HAP-1 (cell line): Measurements from ENCODE around the gene DIP2C.
A peak's percentile ranks its signal among the peaks of the same experiment; 100 is the strongest.

Experiments used
- DNase-seq, 2 experiments: peaks; one replicate each; pipeline ENCODE4 v3.0.0-alpha.2; 2016 to 2020; ENCODE audit warnings: low spot score in 2 of 2
- H3K27me3 ChIP-seq: fragments of 250-450 bp; sonication (Bioruptor Pico); 2 replicates; pipeline ENCODE4 v1.5.1; 2020; ENCODE audit warnings: low read depth, mild to moderate bottlenecking, moderate library complexity
- H3K36me3 ChIP-seq: fragments of 250-450 bp; sonication (Bioruptor Pico); replicated peaks from 2 replicates; pipeline ENCODE4 v1.5.1; 2020; ENCODE audit warnings: mild to moderate bottlenecking
- H3K4me1 ChIP-seq: fragments of 250-450 bp; sonication (Bioruptor Pico); 2 replicates; pipeline ENCODE4 v1.5.1; 2020; ENCODE audit warnings: mild to moderate bottlenecking
- H3K4me3 ChIP-seq: fragments of 250-450 bp; sonication (Bioruptor Pico); 2 replicates; pipeline ENCODE4 v1.5.1; 2020; ENCODE audit warnings: mild to moderate bottlenecking, moderate library complexity
- H3K9me3 ChIP-seq: fragments of 250-450 bp; sonication (Bioruptor Pico); 2 replicates; pipeline ENCODE4 v1.5.1; 2020; ENCODE audit warnings: mild to moderate bottlenecking, moderate library complexity
- in situ Hi-C: fragments of 300-500 bp; cut with MboI; formaldehyde crosslinking; loops from 3 replicates; pipeline ENCODE4 v1.14.3; 2020; ENCODE audit warnings: low sequenced_read_pairs, inconsistent platforms, mixed read lengths

The DIP2C gene

GRCh38 chr10:559767-560047 is 129.8 kb downstream of the DIP2C start:
- in situ Hi-C loops, result no loop called here
- no peak for DNase-seq
- no peaks in the 10 kb centered on the region for H3K4me1 ChIP-seq
- no peak overlapping the region for H3K4me3 ChIP-seq
- no peaks in the 10 kb centered on the region for H3K36me3 ChIP-seq
- no peaks in the 10 kb centered on the region for H3K27me3 ChIP-seq
- H3K9me3 ChIP-seq, result no peaks in the 10 kb centered on the region

DNA sequence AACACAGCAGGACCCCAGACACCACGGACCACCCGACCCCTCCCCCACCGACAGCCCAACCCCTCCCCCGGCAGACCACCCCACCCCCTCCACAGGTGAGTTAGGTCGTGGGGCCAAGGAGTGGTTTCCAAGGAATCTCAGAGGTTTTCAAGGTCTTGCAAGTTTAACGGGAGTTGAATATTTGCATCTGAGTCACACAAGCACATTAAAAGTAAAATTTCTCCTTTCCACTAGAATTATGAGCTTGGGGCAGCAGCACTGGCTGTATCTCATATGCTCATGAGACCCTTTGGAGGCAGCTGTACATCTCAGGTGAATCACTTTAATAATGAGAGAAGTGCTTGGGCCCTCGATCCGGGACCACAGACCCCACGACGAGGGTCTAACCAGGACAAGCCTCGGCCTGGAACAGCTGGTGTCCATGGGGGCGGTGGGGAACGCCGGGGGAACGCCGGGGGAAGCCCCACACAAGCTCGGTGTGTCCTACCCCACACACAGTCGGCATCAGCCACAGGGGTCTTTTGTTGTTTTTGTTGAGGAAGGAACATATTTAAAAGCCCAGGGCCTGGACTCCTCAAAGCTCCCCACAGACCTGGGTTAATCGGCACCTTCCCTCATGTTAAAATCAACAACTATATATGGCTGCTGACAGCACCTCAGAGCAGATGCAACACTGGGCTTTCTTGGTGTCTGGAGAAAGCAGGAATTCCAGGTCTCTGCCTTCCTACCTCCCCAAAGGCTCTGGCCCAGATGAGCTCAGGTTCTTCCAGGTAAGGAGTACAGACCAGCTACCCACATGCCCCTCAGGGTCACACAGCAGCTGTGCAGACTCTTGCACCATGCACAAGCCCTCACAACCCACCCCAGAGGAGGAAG is 130.3 kb downstream of the DIP2C start:
- no peaks in the 10 kb centered on the region for H3K27me3 ChIP-seq
- H3K4me3 ChIP-seq, result no peak overlapping the region
- H3K4me1 ChIP-seq, result no peaks in the 10 kb centered on the region
- no peaks in the 10 kb centered on the region for H3K36me3 ChIP-seq
- H3K9me3 ChIP-seq, result no peaks in the 10 kb centered on the region
- in situ Hi-C loops, result no loop called here
- no peak for DNase-seq

GRCh38 chr10:558364-558763 is 131.1 kb downstream of the DIP2C start:
- no peaks in the 10 kb centered on the region for H3K4me1 ChIP-seq
- H3K36me3 ChIP-seq, result no peaks in the 10 kb centered on the region
- H3K4me3 ChIP-seq, result no peak overlapping the region
- H3K9me3 ChIP-seq, result no peaks in the 10 kb centered on the region
- DNase-seq, result no peak
- in situ Hi-C loops, result no loop called here
- H3K27me3 ChIP-seq, result no peaks in the 10 kb centered on the region

DNA sequence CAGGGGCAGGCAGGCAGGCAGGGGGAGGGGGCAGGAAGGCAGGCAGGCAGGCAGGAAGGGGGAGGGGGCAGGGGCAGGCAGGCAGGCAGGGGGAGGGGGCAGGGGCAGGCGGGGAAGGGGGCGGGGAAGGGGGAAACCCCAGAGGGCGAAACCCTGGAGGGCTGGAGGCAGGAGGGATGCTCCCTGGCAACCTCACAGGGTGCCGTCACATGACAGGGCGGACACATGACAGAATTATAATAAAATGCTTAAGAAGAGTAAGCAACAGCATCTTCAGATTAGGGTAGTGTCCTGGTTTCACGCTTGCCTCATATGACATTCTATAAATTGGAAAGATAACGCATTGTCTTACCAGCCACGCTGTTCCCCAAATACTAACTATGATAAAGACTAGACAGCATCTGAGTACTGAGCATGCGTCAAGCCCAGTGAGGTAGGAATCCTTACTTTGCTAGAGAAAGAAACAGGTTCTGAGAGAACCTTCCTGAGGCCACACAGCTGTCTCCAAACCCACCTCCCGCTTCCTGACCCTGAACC is 131.6 kb downstream of the DIP2C start:
- no peaks in the 10 kb centered on the region for H3K4me1 ChIP-seq
- no peaks in the 10 kb centered on the region for H3K9me3 ChIP-seq
- H3K36me3 ChIP-seq, result no peaks in the 10 kb centered on the region
- in situ Hi-C loops, result no loop called here
- no peaks in the 10 kb centered on the region for H3K27me3 ChIP-seq
- no peak overlapping the region for H3K4me3 ChIP-seq
- DNase-seq, result peak in 1 of 2 experiments; percentile 40

DNA sequence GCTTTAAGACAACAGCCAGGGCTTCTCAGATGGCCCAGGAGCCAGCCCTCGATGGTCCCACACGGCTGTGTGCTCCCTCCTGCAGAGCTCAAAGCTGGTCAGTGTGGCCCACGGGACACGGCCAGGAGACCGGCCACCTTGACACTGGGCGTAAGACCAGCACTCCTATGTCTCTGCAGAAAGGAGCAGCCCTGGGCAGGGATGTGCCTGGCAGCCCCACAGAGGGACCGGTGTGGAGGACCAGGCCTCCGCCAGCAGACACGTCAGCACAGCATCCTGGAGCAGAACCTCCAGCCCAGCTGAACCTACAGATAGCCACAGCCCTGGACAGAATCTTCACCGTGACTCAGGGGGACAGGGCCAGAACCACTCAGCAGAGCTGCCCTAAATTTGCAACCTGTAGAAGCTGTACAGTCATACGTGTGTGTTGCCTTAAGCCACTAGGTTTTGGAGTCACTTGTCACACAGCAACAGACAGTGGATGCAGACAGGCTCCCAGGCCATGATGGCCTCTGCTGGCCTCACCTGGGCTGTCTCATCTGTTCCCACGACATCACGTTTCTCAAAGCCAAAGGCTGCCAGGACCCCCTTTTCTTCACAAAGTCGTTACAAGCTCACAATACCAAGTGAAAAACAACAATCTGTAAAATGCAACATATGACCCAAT is 132.4 kb downstream of the DIP2C start:
- H3K4me3 ChIP-seq, result no peak overlapping the region
- no peak for DNase-seq
- H3K27me3 ChIP-seq, result no peaks in the 10 kb centered on the region
- no peaks in the 10 kb centered on the region for H3K36me3 ChIP-seq
- H3K4me1 ChIP-seq, result no peaks in the 10 kb centered on the region
- H3K9me3 ChIP-seq, result no peaks in the 10 kb centered on the region
- in situ Hi-C loops, result no loop called here

DNA sequence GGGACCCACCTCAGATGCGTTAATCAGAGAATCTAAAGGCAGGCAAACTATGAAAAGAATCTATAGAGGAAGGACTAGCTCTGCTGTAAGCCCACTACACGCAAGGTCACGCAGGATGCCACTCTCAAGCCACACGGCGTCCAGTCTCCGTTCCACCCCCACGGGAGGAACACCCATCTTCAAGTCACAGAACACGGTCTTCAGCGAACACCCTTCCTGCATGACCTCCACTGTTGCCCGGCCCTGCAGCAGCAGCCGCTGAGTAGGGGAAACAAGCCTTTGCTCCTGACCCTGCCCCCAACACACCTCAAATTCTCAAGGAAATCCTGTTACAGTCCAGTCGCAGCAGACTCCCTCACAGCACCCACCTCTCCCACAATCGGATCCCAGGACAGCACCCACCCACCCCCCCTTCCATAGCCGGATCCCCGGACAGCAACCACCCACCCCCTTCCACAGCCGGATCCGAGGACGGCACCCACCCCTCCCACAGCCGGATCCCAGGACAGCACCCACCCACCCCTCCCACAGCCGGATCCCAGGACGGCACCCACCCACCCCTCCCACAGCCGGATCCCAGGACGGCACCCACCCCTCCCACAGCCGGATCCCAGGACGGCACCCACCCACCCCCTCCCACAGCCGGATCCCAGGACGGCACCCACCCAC is 133.7 kb downstream of the DIP2C start:
- H3K27me3 ChIP-seq, result no peaks in the 10 kb centered on the region
- in situ Hi-C loops, result no loop called here

DNA sequence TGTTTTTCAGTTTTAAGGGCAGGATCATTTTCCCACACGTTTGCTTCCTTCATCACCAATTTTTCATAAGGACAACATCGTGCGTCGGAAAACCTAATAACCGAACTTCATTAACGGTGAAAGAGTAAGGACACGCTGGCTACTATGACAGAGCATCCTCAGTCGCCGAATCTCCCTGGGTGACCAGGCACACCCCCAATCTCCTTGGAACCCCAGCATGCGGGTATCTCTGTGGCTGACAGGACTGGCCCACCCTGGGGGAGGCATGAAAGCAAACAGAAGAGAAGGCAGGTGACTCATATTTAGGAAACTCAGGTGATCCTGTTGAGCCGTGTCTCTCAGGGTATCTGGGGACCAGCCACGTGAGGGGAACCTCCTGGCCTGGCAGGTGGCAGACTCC is 134.2 kb downstream of the DIP2C start:
- Histone ChIP-seq H3K9me3 (no peaks in the 10 kb centered on the region), H3K27me3 (no peaks in the 10 kb centered on the region), H3K4me3 (no peak overlapping the region), H3K4me1 (no peaks in the 10 kb centered on the region), H3K36me3 (no peaks in the 10 kb centered on the region)
- DNase-seq, result no peak
- in situ Hi-C loops, result no loop called here

More for the DNA sequence above, 133.7 kb downstream of the DIP2C start:
- H3K4me1 ChIP-seq, result no peaks in the 10 kb centered on the region
- no peaks in the 10 kb centered on the region for H3K9me3 ChIP-seq
- no peaks in the 10 kb centered on the region for H3K36me3 ChIP-seq
- H3K4me3 ChIP-seq, result no peak overlapping the region
- no peak for DNase-seq

- in situ Hi-C loops, result no loop called here
- DNase-seq, result no peak
Observed at GRCh38 chr10:554182-554848, 135.2 kb downstream of the DIP2C start.

GRCh38 chr10:553233-553632 is 136.2 kb downstream of the DIP2C start:
- Histone ChIP-seq H3K4me1 (no peaks in the 10 kb centered on the region), H3K36me3 (no peaks in the 10 kb centered on the region), H3K27me3 (no peaks in the 10 kb centered on the region), H3K4me3 (no peak overlapping the region), H3K9me3 (no peaks in the 10 kb centered on the region)
- no peak for DNase-seq
- in situ Hi-C loops, result no loop called here

More at GRCh38 chr10:554182-554848, 135.2 kb downstream of the DIP2C start:
- H3K27me3 ChIP-seq, result no peaks in the 10 kb centered on the region
- H3K36me3 ChIP-seq, result no peaks in the 10 kb centered on the region
- no peaks in the 10 kb centered on the region for H3K4me1 ChIP-seq
- H3K9me3 ChIP-seq, result no peaks in the 10 kb centered on the region
- H3K4me3 ChIP-seq, result no peak overlapping the region

- H3K4me3 ChIP-seq, result no peak overlapping the region
- H3K36me3 ChIP-seq, result no peaks in the 10 kb centered on the region
- in situ Hi-C loops, result no loop called here
- H3K4me1 ChIP-seq, result peaks cover 2% of the 10 kb centered on the region
- no peaks in the 10 kb centered on the region for H3K27me3 ChIP-seq
- no peaks in the 10 kb centered on the region for H3K9me3 ChIP-seq
- DNase-seq, result no peak
Observed at GRCh38 chr10:552679-553078, 136.8 kb downstream of the DIP2C start.

GRCh38 chr10:551373-552252 is 137.9 kb downstream of the DIP2C start:
- H3K4me1 ChIP-seq, result peaks cover 7% of the 10 kb centered on the region
- DNase-seq, result no peak
- H3K9me3 ChIP-seq, result no peaks in the 10 kb centered on the region
- in situ Hi-C loops, result no loop called here
- H3K27me3 ChIP-seq, result no peaks in the 10 kb centered on the region
- no peak overlapping the region for H3K4me3 ChIP-seq
- no peaks in the 10 kb centered on the region for H3K36me3 ChIP-seq

GRCh38 chr10:550665-551372 is 138.6 kb downstream of the DIP2C start:
- no peaks in the 10 kb centered on the region for H3K27me3 ChIP-seq
- H3K4me1 ChIP-seq, result peaks cover 7% of the 10 kb centered on the region
- H3K9me3 ChIP-seq, result no peaks in the 10 kb centered on the region
- in situ Hi-C loops, result no loop called here
- DNase-seq, result no peak
- no peaks in the 10 kb centered on the region for H3K36me3 ChIP-seq
- H3K4me3 ChIP-seq, result no peak overlapping the region
